NB4 (cell line): ENCODE data around the gene AP5M1.

ENCODE experiments used
- DNase-seq: peaks from one replicate; pipeline ENCODE4 v3.0.0; 2010; ENCODE audit warnings: low read depth
- H3K4me3 ChIP-seq: one replicate; pipeline ENCODE4 v1.5.1; 2011; ENCODE audit warnings: mild to moderate bottlenecking, low read depth, low read length, moderate library complexity
- MYC ChIP-seq: IDR thresholded peaks from 2 replicates; pipeline ENCODE4 v1.6.1; 2011; ENCODE audit warnings: low read depth, low read length
- POLR2A ChIP-seq: IDR thresholded peaks from 2 replicates; pipeline ENCODE4 v1.6.1; 2011; ENCODE audit warnings: mild to moderate bottlenecking; ENCODE audit not compliant: insufficient read length; ENCODE audit errors: extremely low read depth
- TF ChIP-seq, protein P1 (sequence below): IDR thresholded peaks from one replicate; pipeline ENCODE4 v1.5.1; 2012; ENCODE audit warnings: low read depth, low read length

Gene AP5M1

DNA sequence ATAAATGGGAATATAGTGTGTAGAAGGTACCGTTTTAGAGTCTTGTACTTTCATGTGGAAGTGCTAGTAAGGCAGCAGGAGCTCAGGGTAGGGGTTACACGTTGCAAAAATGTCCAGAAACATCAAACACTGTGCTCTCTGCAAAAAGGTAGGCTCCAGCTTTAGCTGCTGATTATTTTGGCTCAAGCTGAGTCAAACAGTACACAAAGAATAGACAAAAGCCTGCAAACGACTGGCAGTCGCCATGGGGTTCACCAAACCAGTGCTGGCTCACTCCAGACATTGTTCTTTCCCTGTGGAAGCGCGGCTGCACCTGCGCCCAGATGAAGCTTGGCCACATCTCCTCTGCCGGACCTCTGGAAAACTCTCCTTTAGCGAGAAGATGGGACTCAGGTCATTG, 76.3 kb downstream of the AP5M1 start:
- no peak for DNase-seq
- H3K4me3 ChIP-seq = no peak overlapping the region

DNA sequence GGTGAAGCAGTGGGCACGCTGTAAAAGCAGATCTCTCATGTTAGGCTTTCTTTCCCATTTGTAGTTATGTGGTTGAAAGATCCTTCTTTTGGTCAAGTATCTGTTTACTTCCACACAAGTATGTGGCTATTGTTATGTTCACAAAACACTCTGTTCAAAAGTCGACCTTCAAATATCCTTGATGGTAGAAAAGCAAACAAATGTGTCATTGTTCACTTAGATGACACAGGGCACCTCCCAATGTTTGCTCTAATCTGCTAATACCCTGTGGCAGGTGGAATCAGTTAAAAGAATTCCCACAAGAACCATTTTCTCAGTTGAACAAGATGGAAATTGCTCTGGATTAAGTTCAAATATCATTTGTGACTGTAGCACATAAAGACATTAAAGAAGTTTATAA, 78.0 kb downstream of the AP5M1 start:
- no peak for DNase-seq
- H3K4me3 ChIP-seq = no peak overlapping the region
- TF ChIP-seq MYC = no peak
- TF ChIP-seq, protein P1, sequence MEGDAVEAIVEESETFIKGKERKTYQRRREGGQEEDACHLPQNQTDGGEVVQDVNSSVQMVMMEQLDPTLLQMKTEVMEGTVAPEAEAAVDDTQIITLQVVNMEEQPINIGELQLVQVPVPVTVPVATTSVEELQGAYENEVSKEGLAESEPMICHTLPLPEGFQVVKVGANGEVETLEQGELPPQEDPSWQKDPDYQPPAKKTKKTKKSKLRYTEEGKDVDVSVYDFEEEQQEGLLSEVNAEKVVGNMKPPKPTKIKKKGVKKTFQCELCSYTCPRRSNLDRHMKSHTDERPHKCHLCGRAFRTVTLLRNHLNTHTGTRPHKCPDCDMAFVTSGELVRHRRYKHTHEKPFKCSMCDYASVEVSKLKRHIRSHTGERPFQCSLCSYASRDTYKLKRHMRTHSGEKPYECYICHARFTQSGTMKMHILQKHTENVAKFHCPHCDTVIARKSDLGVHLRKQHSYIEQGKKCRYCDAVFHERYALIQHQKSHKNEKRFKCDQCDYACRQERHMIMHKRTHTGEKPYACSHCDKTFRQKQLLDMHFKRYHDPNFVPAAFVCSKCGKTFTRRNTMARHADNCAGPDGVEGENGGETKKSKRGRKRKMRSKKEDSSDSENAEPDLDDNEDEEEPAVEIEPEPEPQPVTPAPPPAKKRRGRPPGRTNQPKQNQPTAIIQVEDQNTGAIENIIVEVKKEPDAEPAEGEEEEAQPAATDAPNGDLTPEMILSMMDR = no peak

More for the DNA sequence above, 76.3 kb downstream of the AP5M1 start:
- TF ChIP-seq, protein P1 = no peak
- TF ChIP-seq POLR2A = no peak
- no peak for TF ChIP-seq MYC
